Measurements from ENCODE around the gene PAGE2B. TPM values are rescaled to one million over a fixed set of nuclear protein-coding genes. Genes with fewer than 3 reads are reported as not detected.
"Not testable (repeated sequence)": the region's sequence is repeated elsewhere in the genome, so short reads cannot be mapped to it uniquely, and the experiment has no call there.

PAGE2B gene
- total RNA-seq, 1 experiment from 2014 or later: not detected

DNA sequence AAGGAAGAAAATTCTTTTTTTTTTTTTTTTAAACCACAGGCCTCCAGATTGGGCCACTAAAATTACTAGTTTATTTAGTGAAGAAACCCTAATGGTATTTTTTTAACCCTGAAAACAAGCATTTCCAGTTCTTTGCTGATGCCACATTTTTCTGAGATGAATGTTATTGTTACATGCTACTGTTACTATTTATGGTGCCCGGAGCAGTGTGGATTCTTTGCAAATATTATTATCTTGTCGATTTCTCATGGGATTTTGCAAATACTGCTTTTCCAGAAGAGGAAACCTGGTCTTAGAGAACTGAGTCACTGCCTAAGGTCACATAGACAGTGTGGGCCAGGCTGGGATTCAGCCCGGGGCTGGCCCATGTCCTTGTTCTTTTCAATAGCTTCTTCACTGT, 35.4 kb upstream of the PAGE2B start:
- DNase-seq: no peak
- Histone ChIP-seq H4K20me1 (ENCODE audit: insufficient read depth, low read depth, low read length) (no peaks in the 10 kb centered on the region), H3K4me3 (ENCODE audit: low read length) (no peak overlapping the region), H3K36me3 (ENCODE audit: insufficient read depth, low read length) (no peaks in the 10 kb centered on the region), H3K79me2 (ENCODE audit: low read length) (no peaks in the 10 kb centered on the region), H3K9me3 (ENCODE audit: low read length) (no peaks in the 10 kb centered on the region), H3K4me2 (ENCODE audit: low read depth, low read length, poor library complexity, severe bottlenecking) (no peak overlapping the region), H3K27ac (ENCODE audit: low read length) (no peak overlapping the region), H3K27me3 (ENCODE audit: low read length) (no peaks in the 10 kb centered on the region), H3K9ac (ENCODE audit: low read length) (no peak overlapping the region), H3K9me2 (replicated peaks; ENCODE audit: insufficient read depth, low read length) (no peaks in the 10 kb centered on the region), H3K4me1 (ENCODE audit: low read length) (no peaks in the 10 kb centered on the region), H2AFZ (ENCODE audit: low read length) (no peak overlapping the region)

DNA sequence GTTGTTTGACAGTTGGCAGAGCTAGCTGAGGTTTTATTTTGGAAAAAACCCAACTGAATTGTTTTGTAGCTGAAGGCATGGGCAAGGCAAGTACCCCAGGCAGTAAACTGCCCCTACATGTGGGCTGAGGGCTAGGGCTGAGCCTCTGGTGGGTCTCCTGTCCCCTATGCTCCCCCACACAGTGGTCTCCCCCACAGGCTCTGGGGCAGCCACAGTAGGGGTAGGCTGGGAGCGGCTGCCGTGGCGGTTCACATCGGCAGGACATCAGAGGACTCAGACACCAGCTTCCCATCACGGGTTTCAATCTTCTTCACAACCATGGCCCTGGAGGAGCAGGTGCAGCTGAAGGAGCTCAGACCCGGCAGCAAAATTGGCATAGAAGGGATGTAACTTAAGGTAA, 33.3 kb upstream of the PAGE2B start:
- no peaks in the 10 kb centered on the region for H3K27me3 ChIP-seq (ENCODE audit: low read length)
- H2AFZ ChIP-seq (ENCODE audit: low read length): no peak overlapping the region
- H3K79me2 ChIP-seq (ENCODE audit: low read length): no peaks in the 10 kb centered on the region
- no peak overlapping the region for H3K4me2 ChIP-seq (ENCODE audit: low read depth, low read length, poor library complexity, severe bottlenecking)
- H3K9ac ChIP-seq (ENCODE audit: low read length): no peak overlapping the region
- H3K36me3 ChIP-seq (ENCODE audit: insufficient read depth, low read length): no peaks in the 10 kb centered on the region
- no peaks in the 10 kb centered on the region for H3K9me3 ChIP-seq (ENCODE audit: low read length)
- no peak overlapping the region for H3K4me3 ChIP-seq (ENCODE audit: low read length)
- no peaks in the 10 kb centered on the region for H3K4me1 ChIP-seq (ENCODE audit: low read length)
- DNase-seq: no peak
- H3K27ac ChIP-seq (ENCODE audit: low read length): no peak overlapping the region
- no peaks in the 10 kb centered on the region for H4K20me1 ChIP-seq (ENCODE audit: insufficient read depth, low read depth, low read length)
- no peaks in the 10 kb centered on the region for H3K9me2 ChIP-seq (replicated peaks; ENCODE audit: insufficient read depth, low read length)

DNA sequence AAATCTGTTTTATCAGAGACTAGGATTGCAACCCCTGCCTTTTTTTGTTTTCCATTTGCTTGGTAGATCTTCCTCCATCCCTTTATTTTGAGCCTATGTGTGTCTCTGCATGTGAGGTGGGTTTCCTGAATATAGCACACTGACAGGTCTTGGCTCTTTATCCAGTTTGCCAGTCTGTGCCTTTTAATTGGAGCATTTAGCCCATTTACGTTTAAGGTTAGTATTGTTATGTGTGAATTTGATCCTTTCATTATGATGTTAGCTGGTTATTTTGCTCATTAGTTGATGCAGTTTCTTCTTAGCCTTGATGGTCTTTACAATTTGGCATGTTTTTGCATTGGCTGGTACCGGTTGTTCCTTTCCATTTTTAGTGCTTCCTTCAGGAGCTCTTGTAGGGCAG, 24.2 kb upstream of the PAGE2B start:
- H3K36me3 ChIP-seq (ENCODE audit: insufficient read depth, low read length); H4K20me1 ChIP-seq (ENCODE audit: insufficient read depth, low read depth, low read length); H3K9me3 ChIP-seq (ENCODE audit: low read length); H3K4me1 ChIP-seq (ENCODE audit: low read length); H3K4me2 ChIP-seq (ENCODE audit: low read depth, low read length, poor library complexity, severe bottlenecking); DNase-seq; H3K4me3 ChIP-seq (ENCODE audit: low read length); H3K79me2 ChIP-seq (ENCODE audit: low read length); H3K9ac ChIP-seq (ENCODE audit: low read length); H3K27me3 ChIP-seq (ENCODE audit: low read length); H3K9me2 ChIP-seq (replicated peaks; ENCODE audit: insufficient read depth, low read length); H3K27ac ChIP-seq (ENCODE audit: low read length); H2AFZ ChIP-seq (ENCODE audit: low read length): not testable (repeated sequence)

DNA sequence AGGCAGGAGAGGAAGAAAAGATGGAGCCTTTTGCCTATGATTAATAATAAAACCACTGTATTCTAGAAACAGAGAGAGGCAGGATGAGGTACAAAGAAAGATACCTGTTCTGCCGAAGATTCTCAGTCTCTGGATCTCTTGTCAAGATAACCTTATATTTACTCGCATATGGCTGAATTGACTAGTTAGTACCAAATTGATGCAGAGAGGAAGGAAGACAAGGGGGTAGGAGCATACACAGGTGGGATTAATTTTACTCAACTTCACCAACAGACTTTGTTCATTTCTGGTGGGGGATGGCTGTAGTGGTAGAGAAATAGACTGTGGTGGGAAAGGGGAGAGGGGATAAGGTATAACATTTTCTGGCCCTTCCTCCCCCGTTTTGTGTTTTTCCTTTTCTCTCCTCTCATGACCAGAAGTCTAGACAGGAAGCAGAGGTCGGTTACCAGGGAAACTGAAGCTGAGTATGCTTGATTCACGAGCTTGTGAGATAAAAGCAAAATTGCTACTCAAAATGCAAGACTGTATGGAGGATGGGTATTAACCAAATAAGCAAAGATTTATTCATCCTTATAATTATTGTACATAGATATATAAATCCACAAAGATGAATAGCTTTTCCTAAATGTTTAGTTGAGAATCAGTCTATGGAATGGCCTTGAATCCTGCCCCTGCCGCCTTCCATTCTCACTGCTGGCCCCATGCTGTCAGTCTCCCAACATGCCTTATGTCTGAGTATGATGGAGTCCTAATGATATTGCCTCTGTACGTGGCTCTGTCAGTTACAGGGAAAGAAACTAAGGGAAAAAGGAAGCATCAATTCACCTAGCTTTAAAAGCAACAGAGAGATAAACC, 17.8 kb upstream of the PAGE2B start:
- Histone ChIP-seq H3K4me3 (ENCODE audit: low read length) (no peak overlapping the region), H3K27ac (ENCODE audit: low read length) (no peak overlapping the region), H4K20me1 (ENCODE audit: insufficient read depth, low read depth, low read length) (no peaks in the 10 kb centered on the region), H3K36me3 (ENCODE audit: insufficient read depth, low read length) (no peaks in the 10 kb centered on the region), H3K9me2 (replicated peaks; ENCODE audit: insufficient read depth, low read length) (no peaks in the 10 kb centered on the region), H3K4me1 (ENCODE audit: low read length) (no peaks in the 10 kb centered on the region), H3K9ac (ENCODE audit: low read length) (no peak overlapping the region), H3K9me3 (ENCODE audit: low read length) (no peaks in the 10 kb centered on the region), H3K4me2 (ENCODE audit: low read depth, low read length, poor library complexity, severe bottlenecking) (no peak overlapping the region), H3K79me2 (ENCODE audit: low read length) (no peaks in the 10 kb centered on the region), H3K27me3 (ENCODE audit: low read length) (no peaks in the 10 kb centered on the region), H2AFZ (ENCODE audit: low read length) (no peak overlapping the region; the same call in 1 of the 2 replicates)
- DNase-seq: no peak

DNA sequence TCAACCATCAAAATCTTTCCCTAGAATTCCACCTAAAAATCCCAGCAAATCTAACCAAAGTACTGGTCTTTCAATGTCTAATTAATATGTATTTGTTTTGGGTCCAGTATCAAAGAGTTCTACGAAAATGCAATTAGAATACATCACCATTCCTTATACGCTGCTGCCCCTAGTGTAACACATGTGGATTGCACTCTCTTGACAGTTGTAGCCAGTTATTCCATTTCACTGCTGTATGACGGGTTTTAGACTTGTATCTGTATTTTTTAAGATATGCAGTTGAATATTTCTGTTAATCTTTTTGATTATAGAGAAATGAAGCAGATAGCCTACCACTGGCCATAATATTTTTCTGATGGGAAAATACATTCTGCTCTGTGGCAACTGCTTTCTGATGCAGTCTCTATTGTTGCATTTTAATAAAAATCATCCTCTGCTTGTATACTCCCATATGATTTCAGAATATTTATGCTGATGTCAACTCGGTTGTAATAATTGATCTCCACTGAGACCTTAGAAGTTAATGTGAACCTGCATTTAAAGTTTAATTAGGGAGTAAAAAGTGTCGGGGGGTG, 17.1 kb upstream of the PAGE2B start:
- Histone ChIP-seq H2AFZ (ENCODE audit: low read length) (no peak overlapping the region), H3K9me3 (ENCODE audit: low read length) (no peaks in the 10 kb centered on the region), H4K20me1 (ENCODE audit: insufficient read depth, low read depth, low read length) (no peaks in the 10 kb centered on the region), H3K4me1 (ENCODE audit: low read length) (no peaks in the 10 kb centered on the region), H3K9ac (ENCODE audit: low read length) (no peak overlapping the region), H3K9me2 (replicated peaks; ENCODE audit: insufficient read depth, low read length) (no peaks in the 10 kb centered on the region), H3K79me2 (ENCODE audit: low read length) (no peaks in the 10 kb centered on the region), H3K4me2 (ENCODE audit: low read depth, low read length, poor library complexity, severe bottlenecking) (no peak overlapping the region), H3K36me3 (ENCODE audit: insufficient read depth, low read length) (no peaks in the 10 kb centered on the region), H3K4me3 (ENCODE audit: low read length) (no peak overlapping the region), H3K27me3 (ENCODE audit: low read length) (no peaks in the 10 kb centered on the region), H3K27ac (ENCODE audit: low read length) (no peak overlapping the region)
- peak; percentile 75 for DNase-seq

DNA sequence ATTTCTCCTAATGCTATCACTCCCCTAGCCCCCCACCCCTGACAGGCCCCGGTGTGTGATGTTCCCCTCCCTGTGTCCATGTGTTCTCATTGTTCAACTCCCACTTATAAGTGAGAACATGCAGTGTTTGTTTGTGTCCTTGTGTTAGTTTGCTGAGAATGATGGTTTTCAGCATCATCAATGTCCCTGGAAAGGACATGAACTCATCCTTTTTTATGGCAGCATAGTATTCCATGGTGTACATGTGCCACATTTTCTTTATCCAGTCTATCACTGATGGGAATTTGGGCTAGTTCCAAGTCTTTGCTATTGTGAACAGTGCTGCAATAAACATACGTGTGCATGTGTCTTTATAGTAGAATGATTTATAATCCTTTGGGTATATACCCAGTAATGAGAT, 7.7 kb upstream of the PAGE2B start:
- H3K27me3 ChIP-seq (ENCODE audit: low read length); H3K27ac ChIP-seq (ENCODE audit: low read length); H3K9ac ChIP-seq (ENCODE audit: low read length); H3K9me3 ChIP-seq (ENCODE audit: low read length); H3K79me2 ChIP-seq (ENCODE audit: low read length); DNase-seq; H2AFZ ChIP-seq (ENCODE audit: low read length); H4K20me1 ChIP-seq (ENCODE audit: insufficient read depth, low read depth, low read length); H3K36me3 ChIP-seq (ENCODE audit: insufficient read depth, low read length); H3K9me2 ChIP-seq (replicated peaks; ENCODE audit: insufficient read depth, low read length); H3K4me2 ChIP-seq (ENCODE audit: low read depth, low read length, poor library complexity, severe bottlenecking); H3K4me3 ChIP-seq (ENCODE audit: low read length); H3K4me1 ChIP-seq (ENCODE audit: low read length): not testable (repeated sequence)

DNA sequence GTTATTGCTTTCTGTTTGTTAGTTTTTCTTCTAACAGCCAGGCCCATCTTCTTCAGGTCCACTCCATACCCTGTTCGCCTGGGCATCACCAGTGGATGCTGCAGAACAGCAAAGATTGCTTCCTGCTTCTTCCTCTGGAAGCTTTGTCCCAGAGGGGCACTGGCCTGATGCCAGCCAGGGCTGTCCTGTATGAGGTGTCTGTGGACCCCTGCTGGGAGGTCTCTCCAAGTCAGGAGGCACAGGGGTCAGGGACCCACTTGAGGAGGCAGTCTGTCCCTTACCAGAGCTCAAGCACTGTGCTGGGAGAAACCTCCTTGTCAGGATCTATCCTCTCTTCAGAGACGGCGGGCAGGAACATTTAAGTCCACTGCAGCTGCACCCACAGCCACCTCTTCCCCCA, 2.5 kb upstream of the PAGE2B start:
- H3K27ac ChIP-seq (ENCODE audit: low read length): no peak overlapping the region
- H3K9me2 ChIP-seq (replicated peaks; ENCODE audit: insufficient read depth, low read length): no peaks in the 10 kb centered on the region
- H3K4me1 ChIP-seq (ENCODE audit: low read length): no peaks in the 10 kb centered on the region
- H3K27me3 ChIP-seq (ENCODE audit: low read length): no peaks in the 10 kb centered on the region
- no peaks in the 10 kb centered on the region for H4K20me1 ChIP-seq (ENCODE audit: insufficient read depth, low read depth, low read length)
- H3K9me3 ChIP-seq (ENCODE audit: low read length): no peaks in the 10 kb centered on the region
- H3K36me3 ChIP-seq (ENCODE audit: insufficient read depth, low read length): no peaks in the 10 kb centered on the region
- H3K4me2 ChIP-seq (ENCODE audit: low read depth, low read length, poor library complexity, severe bottlenecking): no peak overlapping the region
- no peak overlapping the region for H2AFZ ChIP-seq (ENCODE audit: low read length)
- no peak overlapping the region for H3K4me3 ChIP-seq (ENCODE audit: low read length)
- H3K79me2 ChIP-seq (ENCODE audit: low read length): no peaks in the 10 kb centered on the region
- no peak overlapping the region for H3K9ac ChIP-seq (ENCODE audit: low read length)
- no peak for DNase-seq

DNA sequence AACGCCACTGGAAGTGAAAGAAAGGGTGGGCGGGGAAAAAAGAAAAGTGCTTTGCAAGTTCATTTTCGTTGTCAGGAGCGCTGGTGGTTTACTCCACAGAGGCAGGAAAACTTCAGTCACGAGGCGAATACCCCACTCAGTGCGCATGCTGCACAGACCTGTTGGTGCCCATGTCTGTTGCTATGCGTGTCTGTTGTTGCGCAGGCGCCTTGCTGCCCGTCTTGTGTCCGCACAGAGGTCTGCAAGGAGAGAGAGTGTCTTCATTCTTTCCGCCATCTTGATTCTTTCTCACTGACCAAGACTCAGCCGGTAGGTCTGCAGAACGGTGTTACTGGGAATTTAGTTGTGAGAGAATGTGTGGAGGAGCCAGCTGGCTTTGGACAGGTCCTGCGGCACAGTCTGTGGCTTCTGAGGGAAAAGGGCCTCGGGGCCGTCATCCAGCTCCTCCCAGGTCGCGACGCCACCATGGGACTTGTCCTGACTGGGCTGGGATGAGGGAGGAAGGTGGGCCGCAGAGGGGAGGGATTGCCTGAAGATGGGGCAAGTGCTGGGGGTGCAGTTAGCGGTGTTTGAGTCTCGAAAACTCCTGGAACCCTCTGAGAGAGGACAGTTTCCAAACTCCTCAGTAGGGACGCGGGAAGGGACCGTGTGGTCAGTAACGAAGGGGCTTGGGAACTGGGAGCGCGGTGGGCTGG, 14.1 kb downstream of the PAGE2B start, which contains the start of gene PAGE2:
TSS of gene PAGE2 (plus strand) at position 224 of the 695 bp plus-strand sequence. CDS start 1,003 bp downstream, outside the sequence.
- Histone ChIP-seq H3K9me2 (replicated peaks; ENCODE audit: insufficient read depth, low read length) (no peaks in the 10 kb centered on the region), H3K4me2 (ENCODE audit: low read depth, low read length, poor library complexity, severe bottlenecking) (no peak within 1 kb of the TSS), H4K20me1 (ENCODE audit: insufficient read depth, low read depth, low read length) (no peaks in the 10 kb centered on the region), H3K4me3 (ENCODE audit: low read length) (no peak within 1 kb of the TSS), H3K27ac (ENCODE audit: low read length) (no peak within 1 kb of the TSS), H3K4me1 (ENCODE audit: low read length) (no peaks in the 10 kb centered on the region), H3K9me3 (ENCODE audit: low read length) (no peaks in the 10 kb centered on the region), H3K36me3 (ENCODE audit: insufficient read depth, low read length) (no peaks in the 10 kb centered on the region), H3K27me3 (ENCODE audit: low read length) (no peaks in the 10 kb centered on the region), H3K79me2 (ENCODE audit: low read length) (no peaks in the 10 kb centered on the region), H2AFZ (ENCODE audit: low read length) (no peak within 1 kb of the TSS), H3K9ac (ENCODE audit: low read length) (no peak within 1 kb of the TSS)
- no peak for DNase-seq

All from Karpas-422 (cell line).